ENCODE measurements around the gene NUP133.
"Not testable (repeated sequence)": the region's sequence is repeated elsewhere in the genome, so short reads cannot be mapped to it uniquely, and the experiment has no call there.

Gene NUP133

DNA sequence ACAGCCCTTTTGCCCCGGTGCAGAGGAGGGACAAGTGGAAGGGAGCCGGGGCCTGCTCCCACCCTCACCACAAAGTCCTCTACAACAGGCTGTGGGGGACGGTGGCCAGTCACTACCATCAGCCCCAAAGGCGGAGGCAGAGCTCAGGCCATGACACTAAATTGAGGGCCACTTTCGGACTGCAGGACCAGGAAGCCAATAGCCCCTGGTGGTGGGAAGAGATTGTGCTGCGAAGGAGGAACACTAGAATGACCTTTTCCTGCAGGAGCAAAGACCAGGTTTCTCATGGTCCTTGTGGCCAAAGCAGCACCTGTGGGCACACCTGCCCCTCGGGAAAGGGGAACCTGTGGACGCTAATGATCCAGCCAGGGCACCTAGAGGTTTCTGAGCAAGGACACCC, 104.6 kb downstream of the NUP133 start:
- H3K4me3 ChIP-seq (replicated peaks in 1 of 2; ENCODE audit: low read depth in 2 of 2, low read length in 2 of 2): no peak overlapping the region
- no peak for DNase-seq (ENCODE audit: low read depth in 2 of 2)
- no peak for TF ChIP-seq CTCF (IDR thresholded peaks at IDR 0.05; ENCODE audit: low read depth, low read length)

DNA sequence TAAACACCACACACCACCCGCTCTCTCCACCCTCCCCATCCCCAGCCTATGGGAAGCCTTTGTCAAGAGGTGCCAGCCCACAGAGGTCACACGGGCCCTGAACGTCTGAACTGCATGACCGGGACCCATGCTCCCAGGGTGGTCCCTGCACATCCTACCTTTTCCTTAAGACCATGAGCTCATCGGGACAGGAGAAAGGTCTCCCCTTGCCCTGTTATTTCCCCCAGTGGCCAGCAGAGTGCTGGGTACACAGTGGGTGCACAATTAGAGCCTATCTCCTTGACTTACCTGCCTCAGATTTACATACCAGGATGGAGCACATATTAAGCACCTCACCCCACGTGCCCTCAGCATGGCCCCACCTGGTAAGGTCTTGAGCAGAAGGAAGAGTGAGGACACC, 105.1 kb downstream of the NUP133 start:
- no peak for TF ChIP-seq CTCF (IDR thresholded peaks at IDR 0.05; ENCODE audit: low read depth, low read length)

GRCh38 chr1:229402329-229402728, 105.8 kb downstream of the NUP133 start:
- H3K4me3 ChIP-seq (replicated peaks in 1 of 2; ENCODE audit: low read depth in 2 of 2, low read length in 2 of 2); DNase-seq (ENCODE audit: low read depth in 2 of 2): not testable (repeated sequence)

More for the DNA sequence above, 105.1 kb downstream of the NUP133 start:
- H3K4me3 ChIP-seq (replicated peaks in 1 of 2; ENCODE audit: low read depth in 2 of 2, low read length in 2 of 2): no peak overlapping the region
- no peak for DNase-seq (ENCODE audit: low read depth in 2 of 2)

DNA sequence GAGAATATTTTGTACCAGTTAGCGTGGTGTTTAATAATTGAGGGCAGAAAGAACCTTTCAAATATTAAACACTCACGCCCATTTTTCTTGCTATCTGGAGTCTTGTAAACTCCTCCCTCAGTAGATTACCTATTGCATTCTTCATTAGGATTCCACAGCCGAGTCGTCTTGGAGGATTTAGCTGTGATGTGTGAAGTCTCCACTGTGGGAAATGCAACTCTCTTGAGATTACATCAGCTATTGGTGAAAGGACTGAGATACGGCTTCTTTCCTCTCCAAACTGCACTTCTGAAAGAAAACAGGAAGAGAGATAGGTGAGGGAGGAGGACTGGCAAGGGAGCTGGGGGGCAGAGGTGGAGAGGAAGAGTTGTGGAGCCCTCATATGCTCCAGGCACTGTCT, 110.4 kb downstream of the NUP133 start:
- DNase-seq (ENCODE audit: low read depth in 2 of 2): no peak
- no peak overlapping the region for H3K4me3 ChIP-seq (replicated peaks in 1 of 2; ENCODE audit: low read depth in 2 of 2, low read length in 2 of 2)
- no peak for TF ChIP-seq CTCF (IDR thresholded peaks at IDR 0.05; ENCODE audit: low read depth, low read length)

DNA sequence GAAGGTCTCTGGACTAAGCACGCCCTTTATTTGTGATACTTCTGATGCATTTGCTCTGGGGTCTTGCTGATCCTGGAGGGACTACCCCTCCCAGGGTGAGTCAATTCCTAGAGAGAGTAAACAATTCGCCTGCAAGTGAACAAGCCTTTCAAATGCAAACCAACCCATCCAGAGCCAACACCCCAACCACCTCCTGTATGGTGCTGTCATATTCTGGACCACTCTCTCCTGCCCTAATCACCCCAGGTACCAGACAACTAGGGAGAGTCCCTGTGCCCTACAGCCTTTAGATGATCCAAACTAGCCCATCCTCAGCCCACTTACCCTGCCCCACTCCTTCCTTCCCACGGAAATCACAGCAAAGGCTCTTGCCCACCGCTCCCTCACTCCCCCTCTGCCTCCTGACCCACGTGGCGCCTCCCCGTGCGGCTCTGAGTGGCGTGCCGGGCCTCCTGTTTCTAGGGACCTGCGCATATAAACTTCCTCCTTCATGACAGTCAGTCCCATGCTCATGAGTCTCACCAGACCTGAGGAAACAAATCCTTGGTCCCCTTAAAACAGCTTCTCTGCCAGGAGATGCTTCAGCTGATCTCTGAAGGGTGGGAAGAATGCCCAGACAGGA, 111.4 kb downstream of the NUP133 start:
- H3K4me3 ChIP-seq (replicated peaks in 1 of 2; ENCODE audit: low read depth in 2 of 2, low read length in 2 of 2): no peak overlapping the region
- DNase-seq (ENCODE audit: low read depth in 2 of 2): no peak
- TF ChIP-seq CTCF (IDR thresholded peaks at IDR 0.05; ENCODE audit: low read depth, low read length): no peak

GRCh38 chr1:229394517-229394916, 113.6 kb downstream of the NUP133 start:
- not testable (repeated sequence) for H3K4me3 ChIP-seq (replicated peaks in 1 of 2; ENCODE audit: low read depth in 2 of 2, low read length in 2 of 2); DNase-seq (ENCODE audit: low read depth in 2 of 2)

- TF ChIP-seq CTCF (IDR thresholded peaks at IDR 0.05; ENCODE audit: low read depth, low read length): no peak
- no peak for DNase-seq (ENCODE audit: low read depth in 2 of 2)
- H3K4me3 ChIP-seq (replicated peaks in 1 of 2; ENCODE audit: low read depth in 2 of 2, low read length in 2 of 2): no peak overlapping the region
Observed at GRCh38 chr1:229392936-229393335, 115.2 kb downstream of the NUP133 start.
